GM12865 (cell line): ENCODE data around the gene SNAP23.
A peak's percentile ranks its signal among the peaks of the same experiment; 100 is the strongest.

Source experiments
- DNase-seq: peaks from one replicate; pipeline ENCODE4 v3.0.0; 2010; ENCODE audit warnings: low read depth
- H3K4me3 ChIP-seq: 2 replicates; pipeline ENCODE4 v1.5.1; 2011; ENCODE audit warnings: mild to moderate bottlenecking, low read depth, low read length, control low read depth
- CTCF ChIP-seq: IDR thresholded peaks from 2 replicates; pipeline ENCODE4 v1.5.1; 2011; ENCODE audit warnings: low read length, control low read depth, low read depth, inconsistent platforms; ENCODE audit not compliant: insufficient read depth; ENCODE audit errors: missing control alignments

The SNAP23 gene

DNA sequence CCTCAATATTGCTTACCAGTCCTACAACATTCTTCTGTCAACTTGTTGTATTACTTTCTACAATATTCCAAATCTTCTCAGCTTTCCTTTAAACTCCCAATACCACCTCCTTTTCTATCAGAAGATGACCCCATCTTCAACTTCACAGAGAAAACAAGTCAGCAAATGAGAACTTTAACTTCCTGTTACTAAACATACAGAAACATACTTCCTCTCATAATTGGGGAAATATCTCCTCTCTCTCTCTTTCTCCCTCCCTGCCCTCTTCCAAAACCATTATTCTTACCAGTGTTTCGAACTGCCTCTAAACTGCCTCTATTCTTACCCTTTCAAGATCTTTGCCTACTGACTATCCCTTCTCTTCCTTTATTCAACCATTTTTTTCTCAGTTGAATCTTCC is 1.8 kb upstream of the SNAP23 start:
- H3K4me3 ChIP-seq: no peak overlapping the region
- no peak for TF ChIP-seq CTCF
- no peak for DNase-seq

- H3K4me3 ChIP-seq: peak overlapping the region; percentile 63
- no peak for TF ChIP-seq CTCF
- DNase-seq: no peak
These were observed 455 bp upstream of the SNAP23 start for GRCh38 chr15:42494998-42495360.

GRCh38 chr15:42498212-42499068 is 3.0 kb downstream of the SNAP23 start:
- no peak for TF ChIP-seq CTCF
- no peak for DNase-seq
- H3K4me3 ChIP-seq: no peak overlapping the region

GRCh38 chr15:42499858-42500609 is 4.6 kb downstream of the SNAP23 start:
- no peak for DNase-seq
- no peak for TF ChIP-seq CTCF
- no peak overlapping the region for H3K4me3 ChIP-seq

GRCh38 chr15:42502477-42502876 is 7.0 kb downstream of the SNAP23 start:
- no peak overlapping the region for H3K4me3 ChIP-seq
- no peak for DNase-seq
- no peak for TF ChIP-seq CTCF

- H3K4me3 ChIP-seq: peak overlapping the region; percentile 42
- no peak for DNase-seq
- no peak for TF ChIP-seq CTCF
These were observed 8.4 kb downstream of the SNAP23 start for GRCh38 chr15:42503825-42504224.
